Fibroblast of lung (primary cell): ENCODE data around the gene ERGIC1.

Experiments
- CTCF ChIP-seq, 2 donors: IDR thresholded peaks in 1 of 2; conservative IDR thresholded peaks in 1 of 2; 1 replicate in 1 of 2; 2 replicates in 1 of 2; pipeline ENCODE4 v1.5.1; 2011 to 2012; ENCODE audit warnings: low read length in 2 of 2, control low read depth in 1 of 2, inconsistent platforms in 1 of 2, low read depth in 1 of 2, mild to moderate bottlenecking in 1 of 2
- EZH2 ChIP-seq: IDR thresholded peaks from 2 replicates; pipeline ENCODE4 v1.5.1; 2012; ENCODE audit warnings: low read length, control low read depth, mild to moderate bottlenecking; ENCODE audit errors: missing control alignments

GRCh38 chr5:172905346-172906140 is 71.5 kb downstream of the ERGIC1 start:
- TF ChIP-seq CTCF (conservative IDR thresholded peaks at IDR 0.05 in 1 of 2, IDR thresholded peaks at IDR 0.05 in 1 of 2; ENCODE audit: low read depth in 1 of 2, low read length in 2 of 2): no peak
- no peak for TF ChIP-seq EZH2
